Panc1 (cell line): ENCODE results near the gene ATG10. TPM values are rescaled to one million over a fixed set of nuclear protein-coding genes. Genes with fewer than 3 reads are reported as not detected.

Experiments used
- ATAC-seq: fragments of 200-7000 bp; cut with Tn5 transposase; 2 replicates; pipeline ENCODE4 v1.9.1; 2020; ENCODE audit warnings: mild to moderate bottlenecking, moderate library complexity
- BruUV-seq: library from RNA; stranded (reverse); fragments of 400-500 nt; replicated peaks from 2 replicates; lab custom pipeline; 2021; lab: Mats Ljungman, UMichigan
- CTCF ChIA-PET: fragments of 300-600 bp; sonication (Branson Sonifier 250); formaldehyde crosslinking; loops from one replicate; lab custom pipeline; 2022; ENCODE audit warnings: antibody characterized with exemption; lab: Charles Lee
- POLR2A ChIA-PET: fragments of 300-600 bp; sonication (Branson Sonifier 250); formaldehyde crosslinking; loops from one replicate; lab custom pipeline; 2022; ENCODE audit warnings: antibody characterized with exemption; lab: Charles Lee
- DNase-seq: peaks from one replicate; pipeline ENCODE4 v3.0.0-alpha.2; 2010; ENCODE audit warnings: low read depth, low spot score
- H3K27ac ChIP-seq: 2 replicates; pipeline ENCODE4 v1.5.1; 2011; ENCODE audit warnings: mild to moderate bottlenecking, low read length, inconsistent platforms
- H3K27me3 ChIP-seq: fragments of 200-500 bp; sonication (Bioruptor generic); 2 replicates; pipeline ENCODE4 v1.6.0; 2014; ENCODE audit warnings: low read length, inconsistent platforms; ENCODE audit not compliant: control insufficient read depth, insufficient read depth
- H3K36me3 ChIP-seq: fragments of 200-500 bp; sonication (Bioruptor generic); 2 replicates; pipeline ENCODE4 v1.5.1; 2014; ENCODE audit warnings: inconsistent platforms, mild to moderate bottlenecking, low read length, moderate library complexity; ENCODE audit not compliant: control insufficient read depth, insufficient read depth
- H3K4me1 ChIP-seq: 2 replicates; pipeline ENCODE4 v1.5.1; 2011; ENCODE audit warnings: inconsistent platforms, mild to moderate bottlenecking, low read length, moderate library complexity; ENCODE audit not compliant: control insufficient read depth, insufficient read depth
- H3K4me3 ChIP-seq, 2 experiments: 2 replicates each; pipeline ENCODE4 v1.5.1; 2011 to 2012; ENCODE audit warnings: low read depth in 2 of 2, low read length in 2 of 2, mild to moderate bottlenecking in 2 of 2, inconsistent platforms in 1 of 2, moderate library complexity in 1 of 2
- H3K9me3 ChIP-seq: fragments of 200-500 bp; sonication (Bioruptor generic); 2 replicates; pipeline ENCODE4 v1.5.1; 2014; ENCODE audit warnings: low read depth, mild to moderate bottlenecking, inconsistent platforms, low read length, moderate library complexity; ENCODE audit not compliant: control insufficient read depth, insufficient read depth
- CTCF ChIP-seq: fragments of 450-650 bp; IDR thresholded peaks from 2 replicates; pipeline ENCODE4 v1.5.1; 2017; ENCODE audit warnings: mild to moderate bottlenecking
- POLR2AphosphoS5 ChIP-seq: IDR thresholded peaks from 2 replicates; pipeline ENCODE4 v1.6.1; 2012; ENCODE audit warnings: mild to moderate bottlenecking, low read depth, low read length, moderate library complexity
- SIN3A ChIP-seq: IDR thresholded peaks from 2 replicates; pipeline ENCODE4 v1.6.1; 2012; ENCODE audit warnings: low read depth, mild to moderate bottlenecking, low read length, moderate library complexity, borderline replicate concordance; ENCODE audit not compliant: insufficient read depth
- TCF7L2 ChIP-seq: IDR thresholded peaks from 2 replicates; pipeline ENCODE4 v1.6.1; 2011; ENCODE audit warnings: mild to moderate bottlenecking, low read depth, low read length, inconsistent platforms
- in situ Hi-C: cut with HindIII; loops from 2 replicates; pipeline ENCODE4 v1.10.0; 2016; ENCODE audit warnings: low sequenced_read_pairs, low pct_unique_long_range_greater_than_20kb
- intact Hi-C: fragments of 100-400 bp; cut with micrococcal nuclease; formaldehyde crosslinking; loops from one replicate; pipeline ENCODE4 v1.10.0; 2022; ENCODE audit not compliant: unreplicated experiment
- total RNA-seq: library from RNA; stranded (reverse); gene quantifications from one replicate; pipeline ENCODE4 v1.2.1, GENCODE V29; 2021; ENCODE audit not compliant: unreplicated experiment
- TF ChIP-seq, protein P1 (sequence below), 2 experiments: IDR thresholded peaks; 2 replicates each; pipeline ENCODE4 v1.6.1; 2011 to 2012; ENCODE audit warnings: low read depth in 2 of 2, control low read depth in 1 of 2, low read length in 1 of 2, mild to moderate bottlenecking in 1 of 2, moderate library complexity in 1 of 2; ENCODE audit not compliant: insufficient read depth in 1 of 2

ATG10 gene
- total RNA-seq, 1 experiment from 2014 or later = 14.0 TPM

- Histone ChIP-seq H3K27ac (no peak overlapping the region), H3K36me3 (no peaks in the 10 kb centered on the region), H3K27me3 (no peaks in the 10 kb centered on the region), H3K4me3 (no peak overlapping the region), H3K4me1 (no peaks in the 10 kb centered on the region), H3K9me3 (no peaks in the 10 kb centered on the region)
- ChIA-PET POLR2A (no interaction called here), CTCF (interaction anchor here (0.6 kb wide), 1 partner anchor 16 kb away, joined by 4 read pairs; no protein-coding TSS in a partner anchor)
- BruUV-seq = no TSS peak
- ATAC-seq (no peak), DNase-seq (no peak)
- in situ Hi-C loops = no loop called here
- TF ChIP-seq POLR2AphosphoS5 = no peak
- TF ChIP-seq TCF7L2 = no peak
- TF ChIP-seq SIN3A = no peak
- no peak for TF ChIP-seq CTCF
- TF ChIP-seq, protein P1, sequence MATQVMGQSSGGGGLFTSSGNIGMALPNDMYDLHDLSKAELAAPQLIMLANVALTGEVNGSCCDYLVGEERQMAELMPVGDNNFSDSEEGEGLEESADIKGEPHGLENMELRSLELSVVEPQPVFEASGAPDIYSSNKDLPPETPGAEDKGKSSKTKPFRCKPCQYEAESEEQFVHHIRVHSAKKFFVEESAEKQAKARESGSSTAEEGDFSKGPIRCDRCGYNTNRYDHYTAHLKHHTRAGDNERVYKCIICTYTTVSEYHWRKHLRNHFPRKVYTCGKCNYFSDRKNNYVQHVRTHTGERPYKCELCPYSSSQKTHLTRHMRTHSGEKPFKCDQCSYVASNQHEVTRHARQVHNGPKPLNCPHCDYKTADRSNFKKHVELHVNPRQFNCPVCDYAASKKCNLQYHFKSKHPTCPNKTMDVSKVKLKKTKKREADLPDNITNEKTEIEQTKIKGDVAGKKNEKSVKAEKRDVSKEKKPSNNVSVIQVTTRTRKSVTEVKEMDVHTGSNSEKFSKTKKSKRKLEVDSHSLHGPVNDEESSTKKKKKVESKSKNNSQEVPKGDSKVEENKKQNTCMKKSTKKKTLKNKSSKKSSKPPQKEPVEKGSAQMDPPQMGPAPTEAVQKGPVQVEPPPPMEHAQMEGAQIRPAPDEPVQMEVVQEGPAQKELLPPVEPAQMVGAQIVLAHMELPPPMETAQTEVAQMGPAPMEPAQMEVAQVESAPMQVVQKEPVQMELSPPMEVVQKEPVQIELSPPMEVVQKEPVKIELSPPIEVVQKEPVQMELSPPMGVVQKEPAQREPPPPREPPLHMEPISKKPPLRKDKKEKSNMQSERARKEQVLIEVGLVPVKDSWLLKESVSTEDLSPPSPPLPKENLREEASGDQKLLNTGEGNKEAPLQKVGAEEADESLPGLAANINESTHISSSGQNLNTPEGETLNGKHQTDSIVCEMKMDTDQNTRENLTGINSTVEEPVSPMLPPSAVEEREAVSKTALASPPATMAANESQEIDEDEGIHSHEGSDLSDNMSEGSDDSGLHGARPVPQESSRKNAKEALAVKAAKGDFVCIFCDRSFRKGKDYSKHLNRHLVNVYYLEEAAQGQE (IDR thresholded peaks at IDR 0.05; ENCODE audit: insufficient read depth in 1 of 2, low read depth in 2 of 2, low read length in 1 of 2) = no peak
- intact Hi-C loops = no loop called here
Observed at GRCh38 chr5:82129723-82130285, 158.0 kb downstream of the ATG10 start.

DNA sequence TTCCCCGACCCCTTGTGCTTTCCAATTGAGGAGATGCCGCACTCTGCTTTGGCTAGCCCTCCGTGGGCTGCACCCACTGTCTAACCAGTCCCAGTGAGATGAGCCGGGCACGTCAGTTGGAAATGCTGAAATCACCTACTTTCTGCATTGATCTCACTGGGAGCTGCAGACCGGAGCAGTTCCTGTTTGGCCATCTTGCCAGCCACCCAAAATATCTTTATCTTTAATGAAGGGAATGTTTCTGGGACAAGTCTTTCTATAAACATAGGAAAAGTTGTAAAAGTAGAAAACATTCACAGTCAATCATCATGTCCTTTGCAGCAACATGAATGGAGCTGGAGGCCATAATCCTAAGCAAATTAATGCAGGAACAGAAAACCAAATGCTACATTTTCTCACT lies 158.8 kb downstream of the ATG10 start:
- H3K9me3 ChIP-seq = no peaks in the 10 kb centered on the region
- no TSS peak for BruUV-seq
- H3K27ac ChIP-seq = no peak overlapping the region
- POLR2A ChIA-PET = no interaction called here
- in situ Hi-C loops (no loop called here), intact Hi-C loops (no loop called here)
- no peaks in the 10 kb centered on the region for H3K36me3 ChIP-seq
- DNase-seq = no peak
- TF ChIP-seq SIN3A (no peak), TCF7L2 (no peak), POLR2AphosphoS5 (no peak), CTCF (no peak)
- TF ChIP-seq, protein P1 (IDR thresholded peaks at IDR 0.05; ENCODE audit: insufficient read depth in 1 of 2, low read depth in 2 of 2, low read length in 1 of 2) = no peak
- no peak for ATAC-seq
- H3K4me1 ChIP-seq = no peaks in the 10 kb centered on the region
- H3K4me3 ChIP-seq = no peak overlapping the region
- CTCF ChIA-PET = no interaction called here
- H3K27me3 ChIP-seq = no peaks in the 10 kb centered on the region
